Measurements from ENCODE around the gene IRF5.

DNA sequence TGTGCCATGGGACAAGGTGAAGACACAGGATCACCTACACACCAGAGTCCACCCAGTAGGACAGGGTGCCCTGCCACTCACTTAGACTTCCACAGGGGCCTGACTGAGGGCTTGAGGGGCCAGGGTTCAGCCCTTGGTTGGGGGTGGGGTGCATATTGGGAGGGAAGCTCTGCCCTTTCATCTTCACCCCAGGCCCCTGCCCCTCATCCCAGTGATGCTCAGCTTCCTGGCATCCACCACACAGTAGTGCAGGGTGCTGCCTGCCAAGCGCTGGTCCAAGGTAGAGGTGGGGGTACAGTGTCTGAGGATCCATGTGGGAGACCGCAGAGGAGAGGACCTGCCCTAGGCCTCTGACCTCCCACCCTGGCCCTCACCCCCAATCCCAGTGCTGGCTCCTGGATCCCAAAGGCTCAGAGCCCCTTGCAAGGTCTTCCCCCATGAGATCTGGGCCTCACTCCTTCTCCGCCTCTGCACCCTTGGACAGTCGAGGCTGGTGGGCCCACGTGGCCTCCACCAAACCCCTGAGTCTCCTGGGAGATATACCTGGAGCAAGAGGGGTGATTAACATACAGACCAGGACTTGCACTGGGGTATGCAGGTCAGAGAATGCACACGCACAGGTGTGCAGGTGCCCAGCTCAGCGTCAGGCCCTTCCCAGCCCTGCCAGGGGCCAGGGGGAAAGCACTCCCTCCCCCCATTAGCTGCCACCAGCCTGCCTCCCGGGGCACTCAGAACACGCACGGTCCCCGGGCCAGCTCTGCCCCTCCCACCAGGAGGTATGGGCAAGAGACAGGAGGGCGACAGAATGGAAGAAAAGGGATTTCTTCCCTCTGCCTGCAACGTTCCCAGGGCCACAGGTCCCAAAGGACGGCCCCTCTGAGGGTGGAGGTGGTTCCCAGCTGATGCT lies 8.6 kb upstream of the IRF5 start:
- TF ChIP-seq, protein P1, sequence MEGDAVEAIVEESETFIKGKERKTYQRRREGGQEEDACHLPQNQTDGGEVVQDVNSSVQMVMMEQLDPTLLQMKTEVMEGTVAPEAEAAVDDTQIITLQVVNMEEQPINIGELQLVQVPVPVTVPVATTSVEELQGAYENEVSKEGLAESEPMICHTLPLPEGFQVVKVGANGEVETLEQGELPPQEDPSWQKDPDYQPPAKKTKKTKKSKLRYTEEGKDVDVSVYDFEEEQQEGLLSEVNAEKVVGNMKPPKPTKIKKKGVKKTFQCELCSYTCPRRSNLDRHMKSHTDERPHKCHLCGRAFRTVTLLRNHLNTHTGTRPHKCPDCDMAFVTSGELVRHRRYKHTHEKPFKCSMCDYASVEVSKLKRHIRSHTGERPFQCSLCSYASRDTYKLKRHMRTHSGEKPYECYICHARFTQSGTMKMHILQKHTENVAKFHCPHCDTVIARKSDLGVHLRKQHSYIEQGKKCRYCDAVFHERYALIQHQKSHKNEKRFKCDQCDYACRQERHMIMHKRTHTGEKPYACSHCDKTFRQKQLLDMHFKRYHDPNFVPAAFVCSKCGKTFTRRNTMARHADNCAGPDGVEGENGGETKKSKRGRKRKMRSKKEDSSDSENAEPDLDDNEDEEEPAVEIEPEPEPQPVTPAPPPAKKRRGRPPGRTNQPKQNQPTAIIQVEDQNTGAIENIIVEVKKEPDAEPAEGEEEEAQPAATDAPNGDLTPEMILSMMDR (IDR thresholded peaks at IDR 0.05), result no peak
- TF ChIP-seq POLR2A (IDR thresholded peaks at IDR 0.05), result no peak
